Central memory CD8-positive, alpha-beta T cell (primary cell): ENCODE measurements around the gene TMEM184C.

Experiments
- ATAC-seq: fragments of 150-1000 bp; cut with Tn5 transposase; replicated peaks from 2 replicates; pipeline ENCODE4 v1.10.0; 2022; ENCODE audit warnings: mild to moderate bottlenecking, moderate FRiP score, moderate number of reproducible peaks; ENCODE audit not compliant: poor library complexity, severe bottlenecking; ENCODE audit errors: extremely low read depth
- DNase-seq, 2 donors: peaks; one replicate each; pipeline ENCODE4 v3.0.0; 2021; ENCODE audit warnings: low spot score in 2 of 2
- H3K27ac Mint-ChIP-seq: one replicate; pipeline ENCODE4 v1.8.0; 2022; ENCODE audit warnings: low read depth, mild to moderate bottlenecking, moderate library complexity, mixed read lengths
- H3K27me3 Mint-ChIP-seq: one replicate; pipeline ENCODE4 v1.8.0; 2022; ENCODE audit warnings: mixed read lengths
- H3K36me3 Mint-ChIP-seq: one replicate; pipeline ENCODE4 v1.8.0; 2022; ENCODE audit warnings: mild to moderate bottlenecking, moderate library complexity, mixed read lengths; ENCODE audit not compliant: insufficient read depth
- H3K4me1 Mint-ChIP-seq: one replicate; pipeline ENCODE4 v1.8.0; 2022; ENCODE audit warnings: mixed read lengths
- H3K4me3 Mint-ChIP-seq: one replicate; pipeline ENCODE4 v1.8.0; 2022; ENCODE audit warnings: mild to moderate bottlenecking, moderate library complexity, mixed read lengths
- H3K9me3 Mint-ChIP-seq: one replicate; pipeline ENCODE4 v1.8.0; 2022; ENCODE audit warnings: mixed read lengths

Gene TMEM184C

GRCh38 chr4:147616849-147617172, 386 bp upstream of the TMEM184C start:
- Mint-ChIP-seq H3K4me3 (peak overlapping the region; percentile 97), H3K9me3 (no peaks in the 10 kb centered on the region), H3K4me1 (peaks cover 32% of the 10 kb centered on the region), H3K36me3 (peaks cover 13% of the 10 kb centered on the region), H3K27ac (peak overlapping the region; percentile 97), H3K27me3 (peaks cover 6% of the 10 kb centered on the region)
- DNase-seq (no peak), ATAC-seq (peak; percentile 1)

- DNase-seq, result no peak
- peak overlapping the region; percentile 97 for H3K4me3 Mint-ChIP-seq
- H3K27ac Mint-ChIP-seq, result peak overlapping the region; percentile 97
- ATAC-seq, result no peak
- H3K9me3 Mint-ChIP-seq, result no peaks in the 10 kb centered on the region
- H3K4me1 Mint-ChIP-seq, result peaks cover 38% of the 10 kb centered on the region
- H3K36me3 Mint-ChIP-seq, result peaks cover 19% of the 10 kb centered on the region
- peaks cover 6% of the 10 kb centered on the region for H3K27me3 Mint-ChIP-seq
These were observed 869 bp downstream of the TMEM184C start for GRCh38 chr4:147617841-147618691.

DNA sequence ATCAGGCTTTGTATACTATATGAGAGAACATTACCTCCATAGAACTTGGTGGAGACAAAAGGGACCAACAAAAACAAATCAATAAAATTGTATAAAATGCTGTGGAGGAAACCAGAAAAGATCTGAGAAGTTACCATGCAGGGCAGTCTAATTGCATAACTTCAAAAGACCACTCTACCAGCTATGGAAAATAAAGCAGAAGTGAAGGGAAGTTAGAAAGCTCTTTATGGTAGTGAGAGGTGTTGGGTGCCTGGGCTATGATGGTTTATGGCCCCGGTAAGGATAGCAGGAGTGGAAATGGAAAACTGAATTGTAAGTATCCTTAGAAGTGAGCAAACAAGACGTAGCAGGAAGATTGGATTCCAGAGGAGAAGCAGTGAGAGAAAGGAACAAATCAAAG, 3.1 kb downstream of the TMEM184C start:
- H3K4me1 Mint-ChIP-seq, result peaks cover 40% of the 10 kb centered on the region
- H3K27me3 Mint-ChIP-seq, result no peaks in the 10 kb centered on the region
- peaks cover 34% of the 10 kb centered on the region for H3K36me3 Mint-ChIP-seq
- H3K4me3 Mint-ChIP-seq, result peak overlapping the region; percentile 35
- no peak overlapping the region for H3K27ac Mint-ChIP-seq
- DNase-seq (no peak), ATAC-seq (no peak)
- H3K9me3 Mint-ChIP-seq, result no peaks in the 10 kb centered on the region

GRCh38 chr4:147625733-147626132, 8.5 kb downstream of the TMEM184C start:
- Mint-ChIP-seq H3K9me3 (no peaks in the 10 kb centered on the region), H3K36me3 (peaks cover 46% of the 10 kb centered on the region), H3K27me3 (no peaks in the 10 kb centered on the region), H3K4me1 (peaks cover 21% of the 10 kb centered on the region), H3K4me3 (no peak overlapping the region), H3K27ac (no peak overlapping the region)
- DNase-seq, result no peak
- ATAC-seq, result no peak

- no peak overlapping the region for H3K4me3 Mint-ChIP-seq
- peak overlapping the region; percentile 4 for H3K27ac Mint-ChIP-seq
- H3K9me3 Mint-ChIP-seq, result no peaks in the 10 kb centered on the region
- ATAC-seq (no peak), DNase-seq (no peak)
- no peaks in the 10 kb centered on the region for H3K27me3 Mint-ChIP-seq
- H3K4me1 Mint-ChIP-seq, result peaks cover 13% of the 10 kb centered on the region
- peaks cover 50% of the 10 kb centered on the region for H3K36me3 Mint-ChIP-seq
These were observed 9.7 kb downstream of the TMEM184C start for GRCh38 chr4:147626903-147627302.

DNA sequence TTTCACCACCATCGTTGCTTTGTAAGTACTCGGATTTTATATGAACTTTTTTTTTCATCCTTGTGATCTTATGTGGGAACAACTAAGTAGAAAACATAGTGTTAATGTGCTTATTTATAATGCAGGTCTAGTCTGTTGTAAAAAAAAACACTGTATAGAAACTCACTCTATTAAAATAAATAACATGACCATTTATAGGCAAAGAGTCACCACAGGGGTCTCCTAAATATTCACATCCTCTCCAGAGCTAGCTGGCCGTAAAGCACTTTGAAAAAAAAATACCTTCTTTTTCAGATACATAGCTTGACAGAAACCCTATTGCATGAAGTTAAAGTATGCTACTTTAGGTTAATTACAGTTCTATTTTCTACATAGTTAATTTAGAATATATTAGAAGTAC, 11.2 kb downstream of the TMEM184C start:
- ATAC-seq (no peak), DNase-seq (no peak)
- Mint-ChIP-seq H3K4me3 (no peak overlapping the region), H3K4me1 (peaks cover 7% of the 10 kb centered on the region), H3K27ac (no peak overlapping the region), H3K27me3 (no peaks in the 10 kb centered on the region), H3K36me3 (peaks cover 54% of the 10 kb centered on the region), H3K9me3 (no peaks in the 10 kb centered on the region)

GRCh38 chr4:147629783-147630730, 12.9 kb downstream of the TMEM184C start:
- Mint-ChIP-seq H3K27ac (peak overlapping the region; percentile 8), H3K4me3 (no peak overlapping the region), H3K27me3 (no peaks in the 10 kb centered on the region), H3K4me1 (peaks cover 7% of the 10 kb centered on the region), H3K36me3 (peaks cover 54% of the 10 kb centered on the region), H3K9me3 (no peaks in the 10 kb centered on the region)
- ATAC-seq (no peak), DNase-seq (no peak)

- no peak for DNase-seq
- Mint-ChIP-seq H3K4me1 (no peaks in the 10 kb centered on the region), H3K27ac (no peak overlapping the region), H3K36me3 (peaks cover 52% of the 10 kb centered on the region), H3K4me3 (no peak overlapping the region), H3K27me3 (no peaks in the 10 kb centered on the region), H3K9me3 (no peaks in the 10 kb centered on the region)
- no peak for ATAC-seq
These were observed 15.9 kb downstream of the TMEM184C start for GRCh38 chr4:147633113-147633512.

DNA sequence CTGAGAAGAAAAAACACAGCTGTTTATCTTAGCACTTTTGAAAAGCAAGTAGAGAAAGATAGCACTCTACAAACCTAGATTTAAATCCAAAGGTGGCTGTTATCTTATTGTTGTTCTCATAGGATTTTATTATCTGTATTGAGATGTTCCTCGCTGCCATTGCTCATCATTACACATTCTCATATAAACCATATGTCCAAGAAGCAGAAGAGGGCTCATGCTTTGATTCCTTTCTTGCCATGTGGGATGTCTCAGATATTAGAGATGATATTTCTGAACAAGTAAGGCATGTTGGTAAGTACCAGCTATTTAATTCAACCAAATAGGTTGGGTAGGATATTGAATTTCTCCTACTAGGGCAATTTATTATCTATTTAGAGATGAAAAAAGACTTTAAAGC, 16.4 kb downstream of the TMEM184C start:
- H3K36me3 Mint-ChIP-seq, result peaks cover 49% of the 10 kb centered on the region
- DNase-seq, result no peak
- no peaks in the 10 kb centered on the region for H3K4me1 Mint-ChIP-seq
- no peak for ATAC-seq
- no peaks in the 10 kb centered on the region for H3K27me3 Mint-ChIP-seq
- H3K27ac Mint-ChIP-seq, result no peak overlapping the region
- H3K9me3 Mint-ChIP-seq, result no peaks in the 10 kb centered on the region
- H3K4me3 Mint-ChIP-seq, result no peak overlapping the region

- no peak overlapping the region for H3K27ac Mint-ChIP-seq
- DNase-seq (no peak), ATAC-seq (no peak)
- H3K4me3 Mint-ChIP-seq, result no peak overlapping the region
- H3K27me3 Mint-ChIP-seq, result no peaks in the 10 kb centered on the region
- peaks cover 44% of the 10 kb centered on the region for H3K36me3 Mint-ChIP-seq
- peaks cover 14% of the 10 kb centered on the region for H3K4me1 Mint-ChIP-seq
- H3K9me3 Mint-ChIP-seq, result no peaks in the 10 kb centered on the region
These were observed 18.2 kb downstream of the TMEM184C start for GRCh38 chr4:147635348-147635747.

DNA sequence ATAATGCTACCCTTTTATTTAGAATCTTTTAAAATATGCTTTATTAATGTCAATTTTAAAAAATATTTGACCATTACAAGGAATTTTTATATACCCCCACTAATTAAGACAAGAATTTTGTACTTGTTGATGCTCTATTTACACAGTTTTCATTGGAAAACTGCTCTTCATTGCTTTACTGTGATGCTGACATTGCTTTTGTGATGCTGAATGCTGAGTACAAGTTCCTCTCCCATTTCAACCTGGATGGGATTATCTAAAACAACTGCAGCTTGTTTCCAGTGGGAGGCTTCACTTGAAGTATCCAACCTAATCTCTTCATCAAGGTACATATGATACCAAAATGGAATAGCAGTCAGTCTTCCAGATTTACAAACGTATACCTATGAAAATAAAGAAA, 21.2 kb downstream of the TMEM184C start:
- H3K4me3 Mint-ChIP-seq, result no peak overlapping the region
- H3K9me3 Mint-ChIP-seq, result no peaks in the 10 kb centered on the region
- ATAC-seq (no peak), DNase-seq (no peak)
- H3K27me3 Mint-ChIP-seq, result no peaks in the 10 kb centered on the region
- peaks cover 21% of the 10 kb centered on the region for H3K4me1 Mint-ChIP-seq
- no peak overlapping the region for H3K27ac Mint-ChIP-seq
- H3K36me3 Mint-ChIP-seq, result peaks cover 34% of the 10 kb centered on the region

DNA sequence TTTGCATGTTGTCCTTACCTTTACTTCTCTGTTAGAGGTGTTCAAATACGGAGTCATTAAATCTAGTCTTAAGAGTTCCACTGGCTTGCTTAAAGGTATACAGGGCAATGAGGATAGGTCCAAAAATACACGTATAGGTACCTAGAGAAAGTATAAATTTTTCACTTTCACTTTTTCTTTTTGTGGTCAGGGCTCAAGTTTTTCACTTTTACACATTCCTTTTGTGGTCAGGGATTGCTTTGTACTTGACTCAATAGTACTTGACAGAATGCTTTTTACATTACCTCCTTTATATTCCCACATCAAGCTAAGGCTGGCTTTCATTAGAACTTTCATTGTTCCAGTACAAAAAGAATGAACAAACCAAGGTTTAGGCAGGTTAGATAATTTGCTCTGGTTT, 21.7 kb downstream of the TMEM184C start:
- no peak for ATAC-seq
- Mint-ChIP-seq H3K4me1 (peaks cover 21% of the 10 kb centered on the region), H3K4me3 (no peak overlapping the region), H3K9me3 (no peaks in the 10 kb centered on the region), H3K27me3 (no peaks in the 10 kb centered on the region), H3K36me3 (peaks cover 33% of the 10 kb centered on the region), H3K27ac (peak overlapping the region; percentile 74)
- DNase-seq, result no peak

DNA sequence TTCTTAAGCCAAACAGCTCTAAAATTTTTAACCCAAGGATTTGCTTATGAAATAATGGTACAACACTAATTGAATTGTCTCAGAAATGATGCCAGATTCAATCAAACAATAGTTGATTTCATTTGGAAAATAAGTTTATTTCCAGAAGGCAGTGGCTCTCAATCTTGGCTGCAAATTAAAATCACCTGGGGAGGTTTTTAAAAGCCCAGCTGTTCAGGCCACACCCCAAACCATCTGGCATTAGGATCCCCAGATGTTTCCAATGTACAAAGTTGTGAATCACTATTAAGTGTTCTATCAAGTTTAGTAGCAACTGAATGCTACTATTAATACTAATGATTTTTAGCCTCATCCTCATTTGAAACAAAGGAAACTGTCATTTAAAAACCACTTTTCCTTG, 22.2 kb downstream of the TMEM184C start:
- Mint-ChIP-seq H3K27me3 (no peaks in the 10 kb centered on the region), H3K4me1 (peaks cover 23% of the 10 kb centered on the region), H3K36me3 (peaks cover 30% of the 10 kb centered on the region), H3K9me3 (no peaks in the 10 kb centered on the region), H3K27ac (peak overlapping the region; percentile 74), H3K4me3 (no peak overlapping the region)
- DNase-seq, result no peak
- ATAC-seq, result no peak
